CD8-positive, alpha-beta memory T cell (primary cell): ENCODE data around the gene DMRT3. TPM values are rescaled to one million over a fixed set of nuclear protein-coding genes. Genes with fewer than 3 reads are reported as not detected.

ENCODE experiments used
- CTCF ChIA-PET: fragments of 350-600 bp; sonication (Branson Sonifier 250); formaldehyde crosslinking; loops from one replicate; lab custom pipeline; 2021; ENCODE audit warnings: antibody characterized with exemption; lab: Charles Lee
- POLR2A ChIA-PET: fragments of 350-600 bp; sonication (Branson Sonifier 250); formaldehyde crosslinking; loops from one replicate; lab custom pipeline; 2021; ENCODE audit warnings: antibody characterized with exemption; lab: Charles Lee
- DNase-seq, 5 donors: peaks; one replicate each; pipeline versions ENCODE4 v3.0.0 to v3.0.0-alpha.2; 2020 to 2022; ENCODE audit warnings: mixed read lengths in 1 of 5
- H3K27ac ChIP-seq: one replicate; pipeline ENCODE4 v1.7.0; 2013; ENCODE audit warnings: low read depth, mild to moderate bottlenecking, low read length, moderate library complexity
- H3K27me3 ChIP-seq: 2 replicates; pipeline ENCODE4 v1.7.0; 2013; ENCODE audit warnings: low read length, mild to moderate bottlenecking; ENCODE audit not compliant: insufficient read depth, poor library complexity, severe bottlenecking
- H3K36me3 ChIP-seq: 2 replicates; pipeline ENCODE4 v1.7.0; 2013; ENCODE audit warnings: mild to moderate bottlenecking, low read length, moderate library complexity; ENCODE audit not compliant: insufficient read depth
- H3K4me1 ChIP-seq: 2 replicates; pipeline ENCODE4 v1.7.0; 2013; ENCODE audit warnings: mild to moderate bottlenecking, low read length, moderate library complexity; ENCODE audit not compliant: insufficient read depth
- H3K4me3 ChIP-seq: 2 replicates; pipeline ENCODE4 v1.7.0; 2013; ENCODE audit warnings: mild to moderate bottlenecking, low read length
- H3K9me3 ChIP-seq: 2 replicates; pipeline ENCODE4 v1.7.0; 2013; ENCODE audit warnings: mild to moderate bottlenecking, low read length
- H3K27ac Mint-ChIP-seq, 8 donors: one replicate each; pipeline ENCODE4 v1.8.0; 2020 to 2021; ENCODE audit warnings: mixed read lengths in 8 of 8, mild to moderate bottlenecking in 6 of 8, inconsistent platforms in 3 of 8, moderate library complexity in 3 of 8
- H3K27me3 Mint-ChIP-seq, 2 donors: one replicate each; pipeline ENCODE4 v1.8.0; 2020 to 2021; ENCODE audit warnings: mixed read lengths in 2 of 2, mild to moderate bottlenecking in 1 of 2, moderate library complexity in 1 of 2
- H3K36me3 Mint-ChIP-seq, 3 donors: one replicate each; pipeline ENCODE4 v1.8.0; 2020 to 2021; ENCODE audit warnings: mixed read lengths in 3 of 3, inconsistent platforms in 1 of 3, mild to moderate bottlenecking in 1 of 3
- H3K4me1 Mint-ChIP-seq, 3 donors: one replicate each; pipeline ENCODE4 v1.8.0; 2020 to 2021; ENCODE audit warnings: mixed read lengths in 3 of 3, inconsistent platforms in 1 of 3, mild to moderate bottlenecking in 1 of 3
- H3K4me3 Mint-ChIP-seq, 7 donors: one replicate each; pipeline ENCODE4 v1.8.0; 2020 to 2021; ENCODE audit warnings: mixed read lengths in 7 of 7, mild to moderate bottlenecking in 6 of 7, moderate library complexity in 4 of 7, inconsistent platforms in 2 of 7
- H3K9me3 Mint-ChIP-seq, 5 donors: one replicate each; pipeline ENCODE4 v1.8.0; 2020 to 2022; ENCODE audit warnings: mixed read lengths in 5 of 5, mild to moderate bottlenecking in 3 of 5, moderate library complexity in 2 of 5, inconsistent platforms in 1 of 5
- polyA plus RNA-seq: library from polyadenylated mRNA; unstranded; fragments of 300-500 nt; fragmentation: Illumina TruSeq; gene quantifications from one replicate; pipeline ENCODE4 v1.2.3, GENCODE V29; 2021
- total RNA-seq, 2 experiments: library from RNA; stranded (reverse); gene quantifications; one replicate each; pipeline ENCODE4 v1.2.3, GENCODE V29; 2021

DMRT3 gene
- total and polyA plus RNA-seq, 3 experiments from 2014 or later = not detected

GRCh38 chr9:1002678-1003077 is 26.2 kb downstream of the DMRT3 start:
- Mint-ChIP-seq H3K4me1 (peaks cover 0 to 5% (median 5%) of the 10 kb centered on the region in 3 donors), H3K27me3 (peaks cover 4 to 29% of the 10 kb centered on the region in 2 donors), H3K9me3 (no peaks in the 10 kb centered on the region), H3K4me3 (no peak overlapping the region), H3K36me3 (no peaks in the 10 kb centered on the region), H3K27ac (no peak overlapping the region)
- Histone ChIP-seq H3K4me3 (no peak overlapping the region), H3K4me1 (no peaks in the 10 kb centered on the region), H3K36me3 (no peaks in the 10 kb centered on the region), H3K27ac (no peak overlapping the region), H3K9me3 (no peaks in the 10 kb centered on the region), H3K27me3 (no peaks in the 10 kb centered on the region)
- ChIA-PET POLR2A (no interaction called here), CTCF (no interaction called here)
- no peak for DNase-seq

GRCh38 chr9:1005043-1005667 is 28.7 kb downstream of the DMRT3 start:
- H3K27me3 Mint-ChIP-seq = peaks cover 5 to 52% of the 10 kb centered on the region in 2 donors
- CTCF ChIA-PET = no interaction called here

GRCh38 chr9:1007312-1007711 is 30.9 kb downstream of the DMRT3 start:
- Histone ChIP-seq H3K9me3 (no peaks in the 10 kb centered on the region), H3K4me3 (no peak overlapping the region), H3K36me3 (no peaks in the 10 kb centered on the region), H3K27ac (no peak overlapping the region), H3K4me1 (no peaks in the 10 kb centered on the region), H3K27me3 (no peaks in the 10 kb centered on the region)
- no peak for DNase-seq
- H3K27me3 Mint-ChIP-seq = peaks cover 5 to 56% of the 10 kb centered on the region in 2 donors
- H3K36me3 Mint-ChIP-seq = no peaks in the 10 kb centered on the region
- CTCF ChIA-PET = no interaction called here
- H3K9me3 Mint-ChIP-seq = no peaks in the 10 kb centered on the region
- POLR2A ChIA-PET = no interaction called here
- H3K4me3 Mint-ChIP-seq = no peak overlapping the region
- no peak overlapping the region for H3K27ac Mint-ChIP-seq
- H3K4me1 Mint-ChIP-seq = peaks cover 0 to 4% (median 2%) of the 10 kb centered on the region in 3 donors

More at GRCh38 chr9:1005043-1005667, 28.7 kb downstream of the DMRT3 start:
- Mint-ChIP-seq H3K4me1 (peaks cover 0 to 4% (median 2%) of the 10 kb centered on the region in 3 donors), H3K4me3 (no peak overlapping the region), H3K27ac (no peak overlapping the region), H3K9me3 (no peaks in the 10 kb centered on the region), H3K36me3 (no peaks in the 10 kb centered on the region)
- Histone ChIP-seq H3K4me1 (no peaks in the 10 kb centered on the region), H3K27ac (no peak overlapping the region), H3K4me3 (no peak overlapping the region), H3K9me3 (no peaks in the 10 kb centered on the region), H3K27me3 (no peaks in the 10 kb centered on the region), H3K36me3 (no peaks in the 10 kb centered on the region)
- POLR2A ChIA-PET = no interaction called here
- DNase-seq = no peak

GRCh38 chr9:1008216-1008615 is 31.8 kb downstream of the DMRT3 start:
- ChIA-PET CTCF (no interaction called here), POLR2A (no interaction called here)
- Histone ChIP-seq H3K4me1 (no peaks in the 10 kb centered on the region), H3K27me3 (no peaks in the 10 kb centered on the region), H3K36me3 (no peaks in the 10 kb centered on the region), H3K27ac (no peak overlapping the region), H3K9me3 (no peaks in the 10 kb centered on the region), H3K4me3 (no peak overlapping the region)
- Mint-ChIP-seq H3K27ac (no peak overlapping the region), H3K4me3 (no peak overlapping the region), H3K36me3 (no peaks in the 10 kb centered on the region), H3K9me3 (peaks cover 0 to 2% (median 0%) of the 10 kb centered on the region in 5 donors), H3K4me1 (peaks cover 0 to 4% (median 2%) of the 10 kb centered on the region in 3 donors), H3K27me3 (peaks cover 7 to 56% of the 10 kb centered on the region in 2 donors)
- no peak for DNase-seq

GRCh38 chr9:1009101-1009707 is 32.7 kb downstream of the DMRT3 start:
- H3K4me1 ChIP-seq = no peaks in the 10 kb centered on the region
- H3K4me3 ChIP-seq = no peak overlapping the region
- POLR2A ChIA-PET = no interaction called here
- H3K36me3 Mint-ChIP-seq = no peaks in the 10 kb centered on the region
- H3K36me3 ChIP-seq = no peaks in the 10 kb centered on the region
- no peak overlapping the region for H3K4me3 Mint-ChIP-seq
- H3K27ac Mint-ChIP-seq = no peak overlapping the region
- DNase-seq = peak; percentile 40 to 66 (median 50)
- peaks cover 7 to 52% of the 10 kb centered on the region in 2 donors for H3K27me3 Mint-ChIP-seq
- H3K9me3 Mint-ChIP-seq = peaks cover 0 to 2% (median 0%) of the 10 kb centered on the region in 5 donors
- peaks cover 0 to 4% (median 2%) of the 10 kb centered on the region in 3 donors for H3K4me1 Mint-ChIP-seq
- CTCF ChIA-PET = no interaction called here
- H3K27me3 ChIP-seq = no peaks in the 10 kb centered on the region
- H3K9me3 ChIP-seq = no peaks in the 10 kb centered on the region
- no peak overlapping the region for H3K27ac ChIP-seq

- Mint-ChIP-seq H3K36me3 (no peaks in the 10 kb centered on the region), H3K4me3 (no peak overlapping the region), H3K9me3 (peaks cover 0 to 2% (median 0%) of the 10 kb centered on the region in 5 donors), H3K27ac (peak overlapping the region in 1 of 8 donors; percentile 5), H3K27me3 (peaks cover 8 to 37% of the 10 kb centered on the region in 2 donors), H3K4me1 (peaks cover 0 to 4% (median 2%) of the 10 kb centered on the region in 3 donors)
- H3K4me3 ChIP-seq = no peak overlapping the region
- no peak overlapping the region for H3K27ac ChIP-seq
- H3K36me3 ChIP-seq = no peaks in the 10 kb centered on the region
- H3K4me1 ChIP-seq = no peaks in the 10 kb centered on the region
- no peaks in the 10 kb centered on the region for H3K9me3 ChIP-seq
- no peaks in the 10 kb centered on the region for H3K27me3 ChIP-seq
- POLR2A ChIA-PET = no interaction called here
- CTCF ChIA-PET = no interaction called here
- DNase-seq = no peak
These were observed 36.6 kb downstream of the DMRT3 start for GRCh38 chr9:1013021-1013420.

- Mint-ChIP-seq H3K4me1 (peaks cover 0 to 3% (median 0%) of the 10 kb centered on the region in 3 donors), H3K27ac (no peak overlapping the region), H3K9me3 (peaks cover 0 to 2% (median 0%) of the 10 kb centered on the region in 5 donors), H3K36me3 (no peaks in the 10 kb centered on the region), H3K4me3 (no peak overlapping the region), H3K27me3 (peaks cover 11 to 37% of the 10 kb centered on the region in 2 donors)
- CTCF ChIA-PET = no interaction called here
- H3K27ac ChIP-seq = no peak overlapping the region
- POLR2A ChIA-PET = no interaction called here
- H3K4me1 ChIP-seq = no peaks in the 10 kb centered on the region
- H3K9me3 ChIP-seq = no peaks in the 10 kb centered on the region
- DNase-seq = no peak
- no peaks in the 10 kb centered on the region for H3K27me3 ChIP-seq
- H3K4me3 ChIP-seq = no peak overlapping the region
- H3K36me3 ChIP-seq = no peaks in the 10 kb centered on the region
These were observed 37.8 kb downstream of the DMRT3 start for GRCh38 chr9:1014225-1014624.

GRCh38 chr9:1014640-1015039 is 38.2 kb downstream of the DMRT3 start:
- no peaks in the 10 kb centered on the region for H3K36me3 Mint-ChIP-seq
- H3K4me3 Mint-ChIP-seq = no peak overlapping the region
- H3K27me3 Mint-ChIP-seq = peaks cover 14 to 35% of the 10 kb centered on the region in 2 donors
- Histone ChIP-seq H3K4me1 (no peaks in the 10 kb centered on the region), H3K4me3 (no peak overlapping the region), H3K9me3 (no peaks in the 10 kb centered on the region), H3K36me3 (no peaks in the 10 kb centered on the region), H3K27ac (no peak overlapping the region), H3K27me3 (no peaks in the 10 kb centered on the region)
- DNase-seq = no peak
- ChIA-PET POLR2A (no interaction called here), CTCF (no interaction called here)
- no peak overlapping the region for H3K27ac Mint-ChIP-seq
- H3K9me3 Mint-ChIP-seq = peaks cover 0 to 2% (median 0%) of the 10 kb centered on the region in 5 donors
- no peaks in the 10 kb centered on the region for H3K4me1 Mint-ChIP-seq
